Measurements from ENCODE around the gene KDF1. TPM values are rescaled to one million over a fixed set of nuclear protein-coding genes. Genes with fewer than 3 reads are reported as not detected.

Gene KDF1
- total RNA-seq, 1 donor from 2014 or later, result 11.9 TPM

- no peak for DNase-seq (ENCODE audit: low spot score in 2 of 2, unreplicated experiment in 2 of 2)
- no peak overlapping the region for H3K4me3 Mint-ChIP-seq
- H3K27me3 Mint-ChIP-seq (ENCODE audit: low read depth), result peaks cover 24% of the 10 kb centered on the region
- H3K36me3 Mint-ChIP-seq, result no peaks in the 10 kb centered on the region
- no peak overlapping the region for H3K27ac Mint-ChIP-seq
- no peaks in the 10 kb centered on the region for H3K9me3 Mint-ChIP-seq
- TF ChIP-seq, protein P1, sequence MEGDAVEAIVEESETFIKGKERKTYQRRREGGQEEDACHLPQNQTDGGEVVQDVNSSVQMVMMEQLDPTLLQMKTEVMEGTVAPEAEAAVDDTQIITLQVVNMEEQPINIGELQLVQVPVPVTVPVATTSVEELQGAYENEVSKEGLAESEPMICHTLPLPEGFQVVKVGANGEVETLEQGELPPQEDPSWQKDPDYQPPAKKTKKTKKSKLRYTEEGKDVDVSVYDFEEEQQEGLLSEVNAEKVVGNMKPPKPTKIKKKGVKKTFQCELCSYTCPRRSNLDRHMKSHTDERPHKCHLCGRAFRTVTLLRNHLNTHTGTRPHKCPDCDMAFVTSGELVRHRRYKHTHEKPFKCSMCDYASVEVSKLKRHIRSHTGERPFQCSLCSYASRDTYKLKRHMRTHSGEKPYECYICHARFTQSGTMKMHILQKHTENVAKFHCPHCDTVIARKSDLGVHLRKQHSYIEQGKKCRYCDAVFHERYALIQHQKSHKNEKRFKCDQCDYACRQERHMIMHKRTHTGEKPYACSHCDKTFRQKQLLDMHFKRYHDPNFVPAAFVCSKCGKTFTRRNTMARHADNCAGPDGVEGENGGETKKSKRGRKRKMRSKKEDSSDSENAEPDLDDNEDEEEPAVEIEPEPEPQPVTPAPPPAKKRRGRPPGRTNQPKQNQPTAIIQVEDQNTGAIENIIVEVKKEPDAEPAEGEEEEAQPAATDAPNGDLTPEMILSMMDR (IDR thresholded peaks at IDR 0.05; ENCODE audit: unreplicated experiment), result no peak
- H3K4me1 Mint-ChIP-seq, result peaks cover 4% of the 10 kb centered on the region
Observed at GRCh38 chr1:26965628-26966027, 5.4 kb upstream of the KDF1 start.

DNA sequence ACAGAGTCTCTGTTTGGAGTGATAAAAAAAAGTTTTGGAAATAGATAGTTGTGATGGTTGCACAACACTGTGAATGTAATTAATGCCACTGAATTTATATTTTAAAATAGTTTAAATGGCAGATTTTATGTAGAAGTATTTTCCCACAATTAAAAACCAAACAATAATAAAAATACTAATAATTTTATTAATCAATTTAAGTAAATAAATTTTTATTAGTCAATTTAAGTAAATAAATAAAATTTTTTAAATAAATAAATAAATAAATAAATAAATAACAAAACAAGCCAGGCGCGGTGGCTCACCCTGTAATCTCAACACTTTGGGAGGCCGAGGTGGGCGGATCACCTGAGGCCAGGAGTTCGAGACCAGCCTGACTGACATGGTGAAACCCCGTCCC lies 4.9 kb upstream of the KDF1 start:
- H3K36me3 Mint-ChIP-seq, result no peaks in the 10 kb centered on the region
- no peak overlapping the region for H3K27ac Mint-ChIP-seq
- DNase-seq (ENCODE audit: low spot score in 2 of 2, unreplicated experiment in 2 of 2), result no peak
- H3K4me1 Mint-ChIP-seq, result peaks cover 7% of the 10 kb centered on the region
- no peaks in the 10 kb centered on the region for H3K9me3 Mint-ChIP-seq
- TF ChIP-seq, protein P1 (IDR thresholded peaks at IDR 0.05; ENCODE audit: unreplicated experiment), result no peak
- peaks cover 27% of the 10 kb centered on the region for H3K27me3 Mint-ChIP-seq (ENCODE audit: low read depth)
- no peak overlapping the region for H3K4me3 Mint-ChIP-seq

DNA sequence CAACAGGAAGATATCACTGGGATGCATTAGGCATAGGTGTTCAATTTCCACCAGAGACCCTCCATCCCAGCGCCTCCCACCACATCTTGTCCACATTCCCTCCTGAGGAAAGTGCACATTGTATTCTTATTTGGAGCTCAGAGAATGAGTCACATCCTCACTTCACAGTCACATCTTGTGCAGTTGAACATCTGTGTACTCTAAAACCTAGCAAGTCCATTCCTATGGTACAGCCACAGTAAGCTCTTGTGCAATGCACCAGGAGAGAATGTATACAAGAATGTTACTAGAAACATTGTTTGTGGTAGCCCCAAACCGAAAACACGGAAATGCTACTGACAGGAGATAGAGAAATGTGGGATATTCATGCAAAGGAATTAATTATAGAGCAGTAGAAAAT lies 1.6 kb upstream of the KDF1 start:
- no peak for DNase-seq (ENCODE audit: low spot score in 2 of 2, unreplicated experiment in 2 of 2)
- Mint-ChIP-seq H3K9me3 (no peaks in the 10 kb centered on the region), H3K4me3 (no peak overlapping the region), H3K36me3 (peaks cover 4% of the 10 kb centered on the region), H3K4me1 (peaks cover 7% of the 10 kb centered on the region), H3K27ac (no peak overlapping the region), H3K27me3 (ENCODE audit: low read depth) (peaks cover 47% of the 10 kb centered on the region)
- TF ChIP-seq, protein P1 (IDR thresholded peaks at IDR 0.05; ENCODE audit: unreplicated experiment), result no peak

GRCh38 chr1:26960625-26960966 lies 328 bp upstream of the KDF1 start:
- peak overlapping the region; percentile 73 for H3K4me3 Mint-ChIP-seq

GRCh38 chr1:26959270-26959669 lies 998 bp downstream of the KDF1 start:
- DNase-seq (ENCODE audit: low spot score in 2 of 2, unreplicated experiment in 2 of 2), result no peak
- Mint-ChIP-seq H3K27me3 (ENCODE audit: low read depth) (peaks cover 51% of the 10 kb centered on the region), H3K27ac (no peak overlapping the region), H3K9me3 (peaks cover 7% of the 10 kb centered on the region), H3K36me3 (peaks cover 10% of the 10 kb centered on the region), H3K4me3 (peak overlapping the region; percentile 70), H3K4me1 (peaks cover 7% of the 10 kb centered on the region)
- TF ChIP-seq, protein P1 (IDR thresholded peaks at IDR 0.05; ENCODE audit: unreplicated experiment), result no peak

More at GRCh38 chr1:26960625-26960966, 328 bp upstream of the KDF1 start:
- Mint-ChIP-seq H3K27me3 (ENCODE audit: low read depth) (peaks cover 51% of the 10 kb centered on the region), H3K36me3 (peaks cover 10% of the 10 kb centered on the region), H3K27ac (peak overlapping the region; percentile 64), H3K4me1 (peaks cover 7% of the 10 kb centered on the region), H3K9me3 (peaks cover 7% of the 10 kb centered on the region)
- TF ChIP-seq, protein P1 (IDR thresholded peaks at IDR 0.05; ENCODE audit: unreplicated experiment), result no peak
- no peak for DNase-seq (ENCODE audit: low spot score in 2 of 2, unreplicated experiment in 2 of 2)

DNA sequence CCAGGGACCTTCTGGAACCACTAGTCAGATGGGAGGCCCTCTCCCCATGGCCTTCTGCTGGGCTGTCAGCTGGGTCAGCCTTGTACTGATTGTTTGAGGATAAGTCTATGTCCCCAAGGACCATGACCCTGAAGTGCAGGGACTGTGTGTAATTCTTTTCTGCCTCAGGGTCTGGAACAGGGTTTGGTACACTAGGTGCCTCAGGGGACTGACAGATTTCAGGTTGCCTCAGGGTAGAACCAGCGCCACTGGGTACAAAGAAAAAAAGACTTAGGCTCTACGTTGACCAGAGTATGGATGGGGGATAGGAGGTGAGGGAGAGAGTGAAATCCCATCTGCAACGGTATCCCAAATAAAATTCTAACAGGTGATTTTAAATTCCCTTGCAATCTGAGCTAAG lies 3.0 kb downstream of the KDF1 start:
- peaks cover 17% of the 10 kb centered on the region for H3K36me3 Mint-ChIP-seq
- peaks cover 7% of the 10 kb centered on the region for H3K4me1 Mint-ChIP-seq
- TF ChIP-seq, protein P1 (IDR thresholded peaks at IDR 0.05; ENCODE audit: unreplicated experiment), result no peak
- no peak overlapping the region for H3K27ac Mint-ChIP-seq
- DNase-seq (ENCODE audit: low spot score in 2 of 2, unreplicated experiment in 2 of 2), result no peak
- peaks cover 7% of the 10 kb centered on the region for H3K9me3 Mint-ChIP-seq
- peak overlapping the region; percentile 22 for H3K4me3 Mint-ChIP-seq
- peaks cover 44% of the 10 kb centered on the region for H3K27me3 Mint-ChIP-seq (ENCODE audit: low read depth)
